Adrenal gland (tissue), 5 donors: ENCODE measurements around the gene IGSF22.

Experiments used
- CTCF ChIP-seq, 6 experiments: fragments of 450-650 bp in 4 of 6; fragments of 200-600 bp in 2 of 6; sonication (generic) in 1 of 6; IDR thresholded peaks; 1 replicate in 5 of 6; 2 replicates in 1 of 6; pipeline versions ENCODE4 v1.5.1 to v1.8.0; 2016 to 2021; ENCODE audit warnings: antibody characterized with exemption in 6 of 6, mild to moderate bottlenecking in 2 of 6, moderate library complexity in 1 of 6
- POLR2A ChIP-seq, 2 donors: fragments of 450-650 bp; IDR thresholded peaks; one replicate each; pipeline ENCODE4 v1.6.1; 2017; ENCODE audit warnings: antibody characterized with exemption in 2 of 2, mild to moderate bottlenecking in 2 of 2, moderate library complexity in 1 of 2
- donor health status: DM: no; HTN: no; CAD: no.

- TF ChIP-seq CTCF (IDR thresholded peaks at IDR 0.05) (no peak), POLR2A (IDR thresholded peaks at IDR 0.05) (peak; percentile 18 to 20)
Measured at GRCh38 chr11:18705651-18706281, 20.2 kb downstream of the IGSF22 start.
